ENCODE measurements around the gene SNED1. TPM values are rescaled to one million over a fixed set of nuclear protein-coding genes. Genes with fewer than 3 reads are reported as not detected.

SNED1 gene
- total RNA-seq, 1 experiment from 2014 or later, result 3.2 TPM

- TF ChIP-seq NR1H2 (CRISPR knock-in tag; IDR thresholded peaks at IDR 0.05) (no peak), ATF3 (CRISPR knock-in tag; conservative IDR thresholded peaks at IDR 0.05) (no peak), AR (CRISPR knock-in tag; IDR thresholded peaks at IDR 0.05) (no peak)
- TF ChIP-seq, protein P1, sequence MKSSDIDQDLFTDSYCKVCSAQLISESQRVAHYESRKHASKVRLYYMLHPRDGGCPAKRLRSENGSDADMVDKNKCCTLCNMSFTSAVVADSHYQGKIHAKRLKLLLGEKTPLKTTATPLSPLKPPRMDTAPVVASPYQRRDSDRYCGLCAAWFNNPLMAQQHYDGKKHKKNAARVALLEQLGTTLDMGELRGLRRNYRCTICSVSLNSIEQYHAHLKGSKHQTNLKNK (CRISPR knock-in tag; IDR thresholded peaks at IDR 0.05), result no peak
Observed at GRCh38 chr2:241110089-241110606, 111.7 kb downstream of the SNED1 start (continued).

DNA sequence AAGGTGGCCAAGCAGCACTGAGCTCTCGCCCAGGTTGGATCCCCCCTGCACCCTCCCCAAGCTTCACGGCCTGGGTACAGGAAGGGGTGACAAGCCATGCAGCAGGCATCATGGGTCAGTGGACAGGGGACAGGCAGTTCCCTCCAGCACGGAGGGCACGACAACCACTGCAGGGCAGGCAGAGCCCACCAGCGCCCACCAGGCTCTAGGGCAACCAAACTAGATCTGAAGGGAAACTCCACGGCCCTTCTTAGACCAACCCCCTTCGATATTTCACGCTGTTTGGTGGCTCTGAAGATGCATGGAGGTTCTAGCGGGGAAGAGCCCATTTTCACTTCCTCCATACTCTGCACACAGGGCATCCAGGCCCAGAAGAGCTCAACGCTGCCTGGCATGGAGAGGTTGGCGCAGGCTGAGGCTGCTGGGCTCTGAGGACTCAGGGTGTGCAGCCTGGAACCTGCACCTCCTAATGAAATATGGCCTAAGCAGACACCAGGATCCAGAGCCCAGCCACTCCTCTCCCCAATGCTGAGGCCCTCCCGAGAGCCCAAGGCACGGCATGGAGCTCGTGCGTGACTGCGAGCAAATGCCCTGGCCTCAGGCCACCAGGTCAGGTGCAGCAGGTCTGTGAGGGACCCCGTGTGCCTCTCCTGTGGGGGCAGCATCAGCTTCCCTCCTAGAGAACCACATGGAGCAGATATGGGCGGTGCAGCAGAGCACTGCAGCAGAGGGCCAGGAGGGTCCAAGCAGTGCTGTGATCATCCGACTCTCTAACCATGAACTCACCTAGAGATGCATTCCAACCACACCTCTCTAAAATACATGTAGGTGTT lies 112.4 kb downstream of the SNED1 start:
- ChIA-PET POLR2A (no interaction called here), CTCF (no interaction called here)
- H3K4me1 Mint-ChIP-seq, result no peaks in the 10 kb centered on the region
- ATAC-seq (no peak), DNase-seq (ENCODE audit: low spot score) (no peak)
- no peak overlapping the region for H3K27ac Mint-ChIP-seq
- H3K9me3 Mint-ChIP-seq, result no peaks in the 10 kb centered on the region
- no peak for TF ChIP-seq CREM (CRISPR knock-in tag; IDR thresholded peaks at IDR 0.05)
- no peak for TF ChIP-seq JAZF1 (CRISPR knock-in tag; IDR thresholded peaks at IDR 0.05)
- no peak for TF ChIP-seq CBFB (CRISPR knock-in tag; IDR thresholded peaks at IDR 0.05; ENCODE audit: low read depth)
- H3K4me3 Mint-ChIP-seq, result no peak overlapping the region
- peaks cover 18% of the 10 kb centered on the region; the same call in 1 of the 2 replicates for H3K36me3 Mint-ChIP-seq
- no peaks in the 10 kb centered on the region for H3K27me3 Mint-ChIP-seq (ENCODE audit: low read depth)

GRCh38 chr2:241111440-241111805 lies 113.0 kb downstream of the SNED1 start:
- H3K36me3 Mint-ChIP-seq, result peaks cover 21% of the 10 kb centered on the region; the same call in 1 of the 2 replicates
- no peaks in the 10 kb centered on the region for H3K4me1 Mint-ChIP-seq
- TF ChIP-seq TEAD4 (CRISPR knock-in tag; IDR thresholded peaks at IDR 0.05) (no peak), HMGXB4 (CRISPR knock-in tag; IDR thresholded peaks at IDR 0.05) (no peak), ZNF396 (CRISPR knock-in tag; IDR thresholded peaks at IDR 0.05; ENCODE audit: borderline replicate concordance) (no peak), JUN (CRISPR knock-in tag; IDR thresholded peaks at IDR 0.05) (no peak), NFATC4 (CRISPR knock-in tag; IDR thresholded peaks at IDR 0.05) (no peak), GRHL2 (CRISPR knock-in tag; IDR thresholded peaks at IDR 0.05; ENCODE audit: insufficient replicate concordance, severe bottlenecking) (no peak), SOX15 (CRISPR knock-in tag; IDR thresholded peaks at IDR 0.05) (no peak)
- TF ChIP-seq, protein P2, sequence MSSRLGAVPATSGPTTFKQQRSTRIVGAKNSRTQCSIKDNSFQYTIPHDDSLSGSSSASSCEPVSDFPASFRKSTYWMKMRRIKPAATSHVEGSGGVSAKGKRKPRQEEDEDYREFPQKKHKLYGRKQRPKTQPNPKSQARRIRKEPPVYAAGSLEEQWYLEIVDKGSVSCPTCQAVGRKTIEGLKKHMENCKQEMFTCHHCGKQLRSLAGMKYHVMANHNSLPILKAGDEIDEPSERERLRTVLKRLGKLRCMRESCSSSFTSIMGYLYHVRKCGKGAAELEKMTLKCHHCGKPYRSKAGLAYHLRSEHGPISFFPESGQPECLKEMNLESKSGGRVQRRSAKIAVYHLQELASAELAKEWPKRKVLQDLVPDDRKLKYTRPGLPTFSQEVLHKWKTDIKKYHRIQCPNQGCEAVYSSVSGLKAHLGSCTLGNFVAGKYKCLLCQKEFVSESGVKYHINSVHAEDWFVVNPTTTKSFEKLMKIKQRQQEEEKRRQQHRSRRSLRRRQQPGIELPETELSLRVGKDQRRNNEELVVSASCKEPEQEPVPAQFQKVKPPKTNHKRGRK (CRISPR knock-in tag; IDR thresholded peaks at IDR 0.05; ENCODE audit: borderline replicate concordance), result no peak
- TF ChIP-seq, protein P3, sequence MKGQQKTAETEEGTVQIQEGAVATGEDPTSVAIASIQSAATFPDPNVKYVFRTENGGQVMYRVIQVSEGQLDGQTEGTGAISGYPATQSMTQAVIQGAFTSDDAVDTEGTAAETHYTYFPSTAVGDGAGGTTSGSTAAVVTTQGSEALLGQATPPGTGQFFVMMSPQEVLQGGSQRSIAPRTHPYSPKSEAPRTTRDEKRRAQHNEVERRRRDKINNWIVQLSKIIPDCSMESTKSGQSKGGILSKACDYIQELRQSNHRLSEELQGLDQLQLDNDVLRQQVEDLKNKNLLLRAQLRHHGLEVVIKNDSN (CRISPR knock-in tag; IDR thresholded peaks at IDR 0.05), result no peak
- TF ChIP-seq, protein P4, sequence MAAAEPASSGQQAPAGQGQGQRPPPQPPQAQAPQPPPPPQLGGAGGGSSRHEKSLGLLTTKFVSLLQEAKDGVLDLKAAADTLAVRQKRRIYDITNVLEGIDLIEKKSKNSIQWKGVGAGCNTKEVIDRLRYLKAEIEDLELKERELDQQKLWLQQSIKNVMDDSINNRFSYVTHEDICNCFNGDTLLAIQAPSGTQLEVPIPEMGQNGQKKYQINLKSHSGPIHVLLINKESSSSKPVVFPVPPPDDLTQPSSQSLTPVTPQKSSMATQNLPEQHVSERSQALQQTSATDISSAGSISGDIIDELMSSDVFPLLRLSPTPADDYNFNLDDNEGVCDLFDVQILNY (CRISPR knock-in tag; IDR thresholded peaks at IDR 0.05), result no peak
- no peaks in the 10 kb centered on the region for H3K9me3 Mint-ChIP-seq
- no peak for ATAC-seq
- POLR2A ChIA-PET, result no interaction called here
- no peak overlapping the region for H3K4me3 Mint-ChIP-seq
- CTCF ChIA-PET, result no interaction called here
- no peak overlapping the region for H3K27ac Mint-ChIP-seq
- H3K27me3 Mint-ChIP-seq (ENCODE audit: low read depth), result no peaks in the 10 kb centered on the region
- no peak for DNase-seq (ENCODE audit: low spot score)
